Motor neuron (in vitro differentiated cells): ENCODE measurements around the gene TAS2R41. TPM values are rescaled to one million over a fixed set of nuclear protein-coding genes. Genes with fewer than 3 reads are reported as not detected.

Experiments
- ATAC-seq, 8 experiments: fragments of 200-7000 bp; cut with Tn5 transposase; replicated peaks in 6 of 8; 2 replicates each; pipeline ENCODE4 v1.8.0; 2021; ENCODE audit warnings: mild to moderate bottlenecking in 8 of 8, moderate library complexity in 8 of 8
- H3K27ac ChIP-seq, 2 donors: fragments of 250-450 bp; sonication (Bioruptor Pico); 2 replicates each; pipeline ENCODE4 v1.9.0; 2021; ENCODE audit warnings: antibody characterized with exemption in 2 of 2, mild to moderate bottlenecking in 2 of 2, moderate library complexity in 1 of 2
- H3K4me1 ChIP-seq, 2 donors: fragments of 250-450 bp; sonication (Bioruptor Pico); replicated peaks in 1 of 2; 2 replicates each; pipeline ENCODE4 v1.6.1; 2021; ENCODE audit warnings: antibody characterized with exemption in 2 of 2, mild to moderate bottlenecking in 2 of 2, moderate library complexity in 1 of 2
- H3K4me3 ChIP-seq, 5 donors: fragments of 250-450 bp; sonication (Bioruptor Pico); 2 replicates each; pipeline ENCODE4 v1.9.0; 2021; ENCODE audit warnings: antibody characterized with exemption in 5 of 5, mild to moderate bottlenecking in 5 of 5, moderate library complexity in 4 of 5
- WGBS, 10 experiments: fragments of 450-650 bp; shearing (Covaris generic); methylation state at CpG; one replicate each; pipeline ENCODE4 v1.0.0; 2022; 5-methylcytosine and 5-hydroxymethylcytosine counted together
- in situ Hi-C, 9 experiments: fragments of 400-800 bp; cut with MboI; loops; one replicate each; pipeline ENCODE4 v1.15.0; 2021; ENCODE audit warnings: low sequenced_read_pairs in 9 of 9, low pct_unique_long_range_greater_than_20kb in 2 of 9; ENCODE audit not compliant: unreplicated experiment in 9 of 9
- total RNA-seq, 8 experiments: library from RNA; unstranded; fragments of 300-600 nt; gene quantifications; 2 replicates each; pipeline versions ENCODE4 v1.2.3 to v1.2.4, GENCODE V29; 2022

The TAS2R41 gene
- total RNA-seq, 8 experiments from 2014 or later, result 1.1 TPM; not detected in 7

GRCh38 chr7:143487061-143487460 is 9.4 kb downstream of the TAS2R41 start:
- in situ Hi-C loops, result no loop called here
- Histone ChIP-seq H3K4me3 (no peak overlapping the region), H3K27ac (no peak overlapping the region), H3K4me1 (no peaks in the 10 kb centered on the region)
- WGBS, 10 experiments, result 0 to 82% (median 30%) methylated on average over 1 to 2 of the region's 2 CpGs; no CpG with 5 or more reads in 2 of the 10 experiments
- ATAC-seq, result no peak

GRCh38 chr7:143487566-143487965 is 9.9 kb downstream of the TAS2R41 start:
- Histone ChIP-seq H3K4me1 (no peaks in the 10 kb centered on the region), H3K27ac (no peak overlapping the region), H3K4me3 (no peak overlapping the region)
- in situ Hi-C loops, result no loop called here
- WGBS, 10 experiments, result 0 to 98% (median 57%) methylated on average over 1 to 5 of the region's 5 CpGs
- ATAC-seq, result peak in 4 of 8 experiments; percentile 36 to 60 (median 57)

- in situ Hi-C loops, result no loop called here
- 80 to 100% (median 100%) methylated on average over 1 of the region's 1 CpG; no CpG with 5 or more reads in 6 of the 10 experiments for WGBS, 10 experiments
- no peak overlapping the region for H3K27ac ChIP-seq
- ATAC-seq, result peak in 3 of 8 experiments; percentile 60 to 91 (median 66)
- H3K4me1 ChIP-seq, result no peaks in the 10 kb centered on the region
- no peak overlapping the region for H3K4me3 ChIP-seq
Measured at GRCh38 chr7:143490717-143491306, 13.1 kb downstream of the TAS2R41 start.

- H3K27ac ChIP-seq, result no peak overlapping the region
- WGBS, 10 experiments, result 54 to 100% (median 83%) methylated on average over 1 to 2 of the region's 2 CpGs; no CpG with 5 or more reads in 1 of the 10 experiments
- no peaks in the 10 kb centered on the region for H3K4me1 ChIP-seq
- ATAC-seq, result peak in 2 of 8 experiments; percentile 72 to 74
- no peak overlapping the region for H3K4me3 ChIP-seq
- in situ Hi-C loops, result no loop called here
Measured at GRCh38 chr7:143492043-143492471, 14.4 kb downstream of the TAS2R41 start.

GRCh38 chr7:143492799-143493739 is 15.4 kb downstream of the TAS2R41 start:
- 44 to 100% (median 53%) methylated on average over 2 to 5 of the region's 6 CpGs; no CpG with 5 or more reads in 1 of the 10 experiments for WGBS, 10 experiments
- no peaks in the 10 kb centered on the region for H3K4me1 ChIP-seq
- no peak overlapping the region for H3K4me3 ChIP-seq
- in situ Hi-C loops, result no loop called here
- no peak overlapping the region for H3K27ac ChIP-seq
- ATAC-seq, result peak in 1 of 8 experiments; percentile 19

GRCh38 chr7:143493751-143494150 is 16.1 kb downstream of the TAS2R41 start:
- 80 to 100% (median 100%) methylated on average over 1 of the region's 1 CpG; no CpG with 5 or more reads in 6 of the 10 experiments for WGBS, 10 experiments
- Histone ChIP-seq H3K4me3 (no peak overlapping the region), H3K27ac (no peak overlapping the region), H3K4me1 (no peaks in the 10 kb centered on the region)
- ATAC-seq, result no peak
- in situ Hi-C loops, result no loop called here

- in situ Hi-C loops, result no loop called here
- peak in 1 of 8 experiments; percentile 44 for ATAC-seq
- Histone ChIP-seq H3K4me1 (no peaks in the 10 kb centered on the region), H3K27ac (no peak overlapping the region), H3K4me3 (no peak overlapping the region)
- WGBS, 10 experiments, result 0 to 60% (median 41%) methylated on average over 1 of the region's 1 CpG; no CpG with 5 or more reads in 4 of the 10 experiments
Measured at GRCh38 chr7:143494622-143495021, 16.9 kb downstream of the TAS2R41 start.

GRCh38 chr7:143495851-143496250 is 18.2 kb downstream of the TAS2R41 start:
- Histone ChIP-seq H3K27ac (no peak overlapping the region), H3K4me1 (no peaks in the 10 kb centered on the region), H3K4me3 (no peak overlapping the region)
- ATAC-seq, result no peak
- in situ Hi-C loops, result no loop called here

GRCh38 chr7:143496263-143496662 is 18.6 kb downstream of the TAS2R41 start:
- Histone ChIP-seq H3K27ac (no peak overlapping the region), H3K4me1 (no peaks in the 10 kb centered on the region), H3K4me3 (no peak overlapping the region)
- ATAC-seq, result no peak
- in situ Hi-C loops, result no loop called here
- 14 to 80% (median 53%) methylated on average over 1 to 3 of the region's 3 CpGs for WGBS, 10 experiments

GRCh38 chr7:143497008-143497795 is 19.5 kb downstream of the TAS2R41 start:
- Histone ChIP-seq H3K4me1 (no peaks in the 10 kb centered on the region), H3K27ac (no peak overlapping the region), H3K4me3 (no peak overlapping the region)
- no peak for ATAC-seq
- WGBS, 10 experiments, result 40 to 100% (median 80%) methylated on average over 1 to 4 of the region's 4 CpGs
- in situ Hi-C loops, result no loop called here

- no peak overlapping the region for H3K27ac ChIP-seq
- no peaks in the 10 kb centered on the region for H3K4me1 ChIP-seq
- in situ Hi-C loops, result no loop called here
- H3K4me3 ChIP-seq, result no peak overlapping the region
- 14 to 72% (median 50%) methylated on average over 1 to 2 of the region's 2 CpGs; no CpG with 5 or more reads in 1 of the 10 experiments for WGBS, 10 experiments
- ATAC-seq, result no peak
Measured at GRCh38 chr7:143499246-143499645, 21.6 kb downstream of the TAS2R41 start.

GRCh38 chr7:143499743-143500348 is 22.2 kb downstream of the TAS2R41 start:
- Histone ChIP-seq H3K4me1 (no peaks in the 10 kb centered on the region), H3K4me3 (no peak overlapping the region), H3K27ac (no peak overlapping the region)
- in situ Hi-C loops, result no loop called here
- ATAC-seq, result no peak
- 38 to 86% (median 76%) methylated on average over 1 to 8 of the region's 8 CpGs; no CpG with 5 or more reads in 1 of the 10 experiments for WGBS, 10 experiments
